Fibroblast of skin of left quadriceps (primary cell): ENCODE measurements around the gene CCDC127.

Source experiments
- DNase-seq, 2 experiments: peaks; one replicate each; pipeline ENCODE4 v3.0.0-alpha.2; 2013; ENCODE audit warnings: low read depth in 2 of 2

The CCDC127 gene

DNA sequence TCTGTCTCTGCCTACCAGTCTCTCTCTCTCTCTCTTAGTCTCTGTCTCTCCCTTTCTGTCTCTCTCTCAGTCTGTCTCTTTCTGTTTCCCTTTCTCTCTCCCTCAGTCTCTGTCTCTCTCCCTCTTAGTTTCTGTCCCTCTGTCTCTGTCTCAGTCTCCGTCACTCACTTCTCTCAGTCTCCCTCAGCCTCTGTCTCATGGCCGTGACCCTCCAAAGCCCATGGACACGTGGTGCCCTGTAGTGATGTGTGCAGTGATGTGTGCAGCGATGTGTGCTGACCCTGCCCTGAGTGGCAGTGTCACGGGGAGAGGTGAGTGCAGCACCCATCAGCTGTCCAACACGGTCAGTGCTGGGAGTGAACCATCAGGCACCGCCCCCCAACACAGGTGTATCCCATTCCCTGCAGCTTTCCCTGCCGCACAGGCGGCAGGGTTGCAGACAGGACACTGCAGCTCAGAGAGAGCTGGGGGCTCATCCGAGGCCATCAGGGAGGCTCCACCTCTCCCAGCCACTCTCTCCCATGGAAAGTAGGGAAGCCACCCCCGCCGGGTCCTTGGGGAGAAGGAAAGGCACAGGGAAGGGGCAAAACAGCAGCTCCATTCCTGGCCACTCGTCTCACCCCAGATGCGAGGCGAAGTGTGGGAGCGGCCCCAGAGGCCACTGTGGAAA, 27.5 kb downstream of the CCDC127 start:
- DNase-seq, result no peak

DNA sequence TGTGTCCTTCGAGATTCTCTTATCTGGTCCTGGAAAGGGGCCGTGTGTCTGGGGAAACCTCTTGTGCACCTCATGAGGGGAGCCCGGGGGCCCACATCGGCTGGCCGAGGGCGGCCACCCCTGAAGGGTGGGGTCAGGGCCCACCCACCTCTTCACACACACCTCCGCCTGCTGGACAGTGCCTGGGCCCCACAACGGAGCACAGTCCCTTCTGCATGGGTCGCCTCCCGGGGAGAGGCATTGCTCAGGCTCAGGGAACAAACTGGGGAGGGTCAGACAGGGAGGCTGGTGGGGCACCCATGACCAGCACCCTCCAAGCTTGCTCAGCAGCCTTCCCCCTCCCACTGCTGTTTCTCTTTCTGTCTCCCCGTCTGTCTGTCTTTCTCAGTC, 28.0 kb downstream of the CCDC127 start:
- no peak for DNase-seq

- no peak for DNase-seq
These were observed 28.5 kb downstream of the CCDC127 start for GRCh38 chr5:189486-189885.

- peak; percentile 54 to 55 for DNase-seq
These were observed 29.2 kb downstream of the CCDC127 start for GRCh38 chr5:188488-189481.

DNA sequence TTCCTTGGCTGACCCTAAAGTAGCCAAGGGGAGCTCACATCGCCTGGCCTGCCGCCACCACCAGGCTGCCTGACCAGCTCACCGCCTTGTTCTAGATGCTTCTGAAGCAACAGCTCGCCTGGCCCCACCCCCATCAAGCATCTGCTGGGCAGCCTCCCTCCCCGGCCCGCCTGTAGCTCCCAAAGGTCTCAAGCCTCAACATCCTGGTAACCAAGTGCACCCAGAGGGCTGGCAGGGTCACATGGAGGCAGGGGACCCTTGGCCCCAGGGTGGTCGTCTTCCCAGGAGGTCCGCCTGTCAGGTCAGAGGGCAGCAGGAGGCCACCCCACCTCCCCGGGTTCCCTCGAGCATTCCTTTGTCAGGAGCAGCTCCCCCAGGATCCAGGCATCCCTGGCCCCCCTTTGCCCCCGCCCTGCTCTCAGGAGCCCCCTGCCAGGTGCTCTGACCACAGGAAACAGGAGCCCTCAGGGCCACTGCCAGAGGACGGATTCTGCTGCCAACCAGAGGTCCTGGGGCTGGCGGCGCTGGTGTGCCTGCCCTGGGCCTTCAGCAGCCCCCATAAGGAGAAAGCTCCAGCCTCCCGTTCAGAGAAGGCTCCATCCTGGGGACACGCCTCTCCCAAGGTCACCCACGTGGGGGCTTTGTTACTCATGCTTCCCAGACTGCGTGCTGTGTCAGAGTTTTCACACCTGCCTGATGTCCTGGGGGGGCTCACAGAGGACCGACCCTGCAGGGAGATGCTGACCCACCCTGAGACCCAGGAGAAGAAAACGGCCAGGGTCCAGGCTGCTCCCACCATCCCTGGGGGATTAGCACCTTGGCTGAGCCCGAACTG, 30.1 kb downstream of the CCDC127 start:
- no peak for DNase-seq

- no peak for DNase-seq
These were observed 30.9 kb downstream of the CCDC127 start for GRCh38 chr5:187042-187431.

DNA sequence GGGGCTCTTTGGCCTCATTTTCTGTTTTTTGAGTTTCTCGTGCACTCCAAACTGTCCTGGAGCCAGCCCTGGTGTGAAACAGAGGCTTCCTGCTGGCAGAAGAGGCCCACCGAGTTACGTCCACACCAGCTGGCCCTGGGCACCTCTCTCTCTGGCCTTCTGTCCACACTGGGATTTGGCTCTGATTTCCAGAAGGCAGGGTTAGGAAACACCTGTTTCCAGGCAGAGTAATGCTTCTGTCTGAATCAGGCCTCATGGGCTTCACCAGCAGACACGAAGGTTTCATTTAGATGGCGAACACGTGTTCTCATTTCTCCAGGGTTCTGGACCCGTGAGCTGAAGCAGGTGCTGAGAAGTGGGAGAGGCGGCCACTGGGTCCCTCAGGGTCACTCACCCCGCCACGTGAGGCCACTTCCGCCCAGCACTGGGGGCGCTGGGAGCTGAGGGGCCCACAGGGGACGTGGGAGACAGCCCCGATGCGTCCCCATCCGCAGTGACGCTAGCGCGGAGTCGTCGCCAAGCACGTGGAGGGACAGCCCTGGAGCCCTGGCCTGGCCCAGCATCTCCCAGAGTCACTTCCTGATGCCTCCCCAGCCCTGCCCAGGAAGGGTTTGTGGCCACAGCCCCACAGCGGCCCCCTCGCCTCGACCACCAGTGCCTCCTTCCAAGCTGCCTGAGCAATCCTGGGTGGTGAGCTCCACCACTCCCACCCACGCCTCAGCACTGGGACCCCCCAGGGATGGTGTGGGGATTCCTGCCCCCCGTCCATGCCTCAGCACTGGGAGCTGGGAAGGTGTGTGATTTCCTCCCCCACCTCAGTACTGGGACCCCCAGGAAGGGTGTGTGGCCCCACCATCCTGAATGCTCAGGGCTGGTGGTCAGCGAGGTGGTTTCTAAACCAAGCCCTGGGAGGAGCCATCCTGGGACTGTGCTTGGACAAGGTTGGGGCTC, 31.6 kb downstream of the CCDC127 start:
- no peak for DNase-seq

DNA sequence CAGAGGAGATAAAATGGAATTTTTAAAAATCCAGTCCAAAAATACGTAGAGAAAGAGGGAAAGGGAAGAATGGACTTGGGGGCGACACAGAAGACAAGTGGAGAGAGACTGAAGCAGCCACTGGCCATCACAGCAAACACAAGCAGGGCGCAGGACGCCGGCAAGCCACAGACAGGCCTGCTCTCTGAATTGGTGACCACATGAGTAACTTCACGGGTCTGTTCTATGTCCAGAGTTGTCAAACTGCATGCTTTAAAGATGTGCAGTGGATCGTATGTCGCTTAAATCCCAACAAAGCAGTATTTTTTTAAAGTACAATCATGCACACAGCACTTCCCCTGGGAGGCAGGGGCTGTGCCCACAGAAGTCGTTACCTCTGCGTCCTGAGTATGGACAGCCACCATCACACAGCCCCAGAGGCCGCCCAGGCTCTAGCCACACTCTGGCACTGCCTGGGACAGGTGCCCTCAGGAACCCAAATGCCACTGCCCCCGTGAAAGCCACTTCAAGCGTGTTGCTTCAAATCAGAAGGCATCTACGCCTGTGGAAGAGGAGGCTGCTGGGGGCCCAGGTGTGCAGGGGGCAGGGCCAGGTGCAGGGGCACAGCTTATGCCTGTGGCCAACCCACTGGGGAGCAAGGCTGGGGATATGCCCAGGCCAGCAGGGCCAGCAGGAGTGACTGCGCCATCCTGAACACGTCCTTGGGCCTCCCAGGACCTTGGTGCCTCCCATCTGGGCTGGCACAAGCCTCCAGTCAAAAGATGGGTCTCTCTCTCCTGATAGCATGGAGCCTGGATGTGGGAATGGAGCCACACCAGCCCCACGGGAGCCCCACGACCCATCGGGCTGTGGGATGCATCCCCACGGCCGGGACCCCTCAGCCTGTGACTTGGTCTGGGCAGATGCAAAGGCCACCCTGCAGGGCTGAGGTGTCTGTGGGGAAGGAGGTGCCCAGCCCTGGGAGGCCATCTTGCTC, 32.6 kb downstream of the CCDC127 start:
- DNase-seq, result no peak

GRCh38 chr5:184471-184870, 33.5 kb downstream of the CCDC127 start:
- no peak for DNase-seq

DNA sequence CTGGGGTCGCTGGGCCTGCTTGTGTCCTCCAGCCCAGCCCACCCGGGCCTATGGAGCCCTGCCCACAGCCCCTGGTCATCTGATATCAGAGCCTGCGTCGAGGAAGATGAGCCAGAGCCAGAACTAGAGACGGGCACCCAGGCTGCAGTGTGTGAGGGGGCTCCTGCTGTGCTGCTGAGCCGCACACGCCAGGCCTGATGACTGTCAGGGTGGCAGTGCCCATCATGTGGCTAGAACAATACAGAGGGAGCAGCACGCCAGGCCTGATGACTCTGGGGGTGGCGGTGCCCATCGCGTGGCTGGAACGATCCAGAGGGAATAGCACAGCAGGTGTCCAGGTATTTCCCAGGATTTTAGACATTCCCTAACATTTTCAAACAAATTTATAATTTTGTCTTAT, 35.8 kb downstream of the CCDC127 start:
- DNase-seq, result no peak

GRCh38 chr5:181566-181965, 36.4 kb downstream of the CCDC127 start:
- DNase-seq, result no peak

DNA sequence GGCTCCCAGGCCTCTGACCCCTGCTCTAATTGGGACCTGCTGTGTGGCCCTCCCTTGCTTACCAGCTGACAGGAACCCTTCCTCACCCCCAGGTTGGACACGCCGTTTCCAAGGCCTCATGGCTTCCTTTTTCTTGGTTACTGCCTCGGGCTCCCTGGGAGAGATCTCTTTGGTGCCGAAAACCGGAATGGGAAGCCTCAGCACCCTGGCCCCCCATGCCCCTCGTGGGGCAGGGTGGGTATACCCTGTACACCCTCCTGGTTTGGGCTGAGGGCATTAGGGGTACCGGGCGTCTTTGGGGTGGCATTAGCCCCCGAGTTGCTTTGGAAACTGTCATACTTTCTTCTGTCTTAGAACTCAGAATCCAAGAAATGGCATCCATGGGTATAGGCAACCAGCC, 36.8 kb downstream of the CCDC127 start:
- DNase-seq, result no peak

- no peak for DNase-seq
These were observed 37.6 kb downstream of the CCDC127 start for GRCh38 chr5:180286-180918.

GRCh38 chr5:179401-179800, 38.6 kb downstream of the CCDC127 start:
- DNase-seq, result no peak

GRCh38 chr5:178110-178509, 39.8 kb downstream of the CCDC127 start:
- DNase-seq, result no peak

- no peak for DNase-seq
These were observed 41.6 kb downstream of the CCDC127 start for GRCh38 chr5:176296-176823.

- DNase-seq, result no peak
These were observed 43.0 kb downstream of the CCDC127 start for GRCh38 chr5:174876-175465.

- DNase-seq, result no peak
These were observed 43.7 kb downstream of the CCDC127 start for GRCh38 chr5:174291-174600.
